ENCODE results near the gene FOXN3. TPM values are rescaled to one million over a fixed set of nuclear protein-coding genes. Genes with fewer than 3 reads are reported as not detected.

Gene FOXN3
- total RNA-seq, 1 donor from 2014 or later, result 122 TPM

DNA sequence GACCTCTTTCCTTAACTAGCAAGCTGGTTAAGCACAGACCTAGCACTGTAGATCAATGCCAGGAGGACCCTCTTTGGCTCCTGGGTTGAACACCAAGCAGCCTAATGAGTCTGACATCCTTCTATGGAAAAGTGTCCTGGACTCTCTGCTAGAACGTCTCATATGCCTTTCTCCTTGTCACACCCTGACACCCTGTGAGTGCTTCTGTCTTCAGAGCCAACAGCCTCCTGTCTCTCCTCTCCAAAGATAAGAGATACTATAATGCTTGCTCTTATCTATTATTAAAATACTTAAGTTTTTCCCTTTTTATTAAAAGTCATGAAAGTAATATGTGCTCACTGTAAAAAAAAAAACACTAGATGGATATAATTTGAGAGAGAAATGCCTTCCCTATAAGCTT, 222.7 kb downstream of the FOXN3 start:
- H2AFZ ChIP-seq (ENCODE audit: low read depth, low read length), result no peak overlapping the region
- Mint-ChIP-seq H3K27me3 (ENCODE audit: low read depth, unreplicated experiment) (no peaks in the 10 kb centered on the region), H3K9me3 (ENCODE audit: unreplicated experiment) (no peaks in the 10 kb centered on the region), H3K27ac (ENCODE audit: unreplicated experiment) (no peak overlapping the region), H3K4me1 (ENCODE audit: low read depth, unreplicated experiment) (peaks cover 3% of the 10 kb centered on the region), H3K36me3 (ENCODE audit: low read depth, unreplicated experiment) (peaks cover 14% of the 10 kb centered on the region), H3K4me3 (ENCODE audit: unreplicated experiment) (no peak overlapping the region)
- H3K4me3 ChIP-seq (ENCODE audit: insufficient read depth, low read depth, low read length), result no peak overlapping the region
- DNase-seq (ENCODE audit: low read depth) (no peak), FAIRE-seq (no peak)
- H3K36me3 ChIP-seq (ENCODE audit: insufficient read depth, low read length), result peaks cover 3% of the 10 kb centered on the region
- no peaks in the 10 kb centered on the region for H3K27me3 ChIP-seq (ENCODE audit: insufficient read depth, low read length)
- H3K4me1 ChIP-seq (ENCODE audit: insufficient read depth, low read length), result no peaks in the 10 kb centered on the region
- H3K79me2 ChIP-seq (ENCODE audit: insufficient read depth, low read length), result peaks cover 3% of the 10 kb centered on the region
- H3K4me2 ChIP-seq (ENCODE audit: low read length), result no peak overlapping the region
- TF ChIP-seq, protein P1, sequence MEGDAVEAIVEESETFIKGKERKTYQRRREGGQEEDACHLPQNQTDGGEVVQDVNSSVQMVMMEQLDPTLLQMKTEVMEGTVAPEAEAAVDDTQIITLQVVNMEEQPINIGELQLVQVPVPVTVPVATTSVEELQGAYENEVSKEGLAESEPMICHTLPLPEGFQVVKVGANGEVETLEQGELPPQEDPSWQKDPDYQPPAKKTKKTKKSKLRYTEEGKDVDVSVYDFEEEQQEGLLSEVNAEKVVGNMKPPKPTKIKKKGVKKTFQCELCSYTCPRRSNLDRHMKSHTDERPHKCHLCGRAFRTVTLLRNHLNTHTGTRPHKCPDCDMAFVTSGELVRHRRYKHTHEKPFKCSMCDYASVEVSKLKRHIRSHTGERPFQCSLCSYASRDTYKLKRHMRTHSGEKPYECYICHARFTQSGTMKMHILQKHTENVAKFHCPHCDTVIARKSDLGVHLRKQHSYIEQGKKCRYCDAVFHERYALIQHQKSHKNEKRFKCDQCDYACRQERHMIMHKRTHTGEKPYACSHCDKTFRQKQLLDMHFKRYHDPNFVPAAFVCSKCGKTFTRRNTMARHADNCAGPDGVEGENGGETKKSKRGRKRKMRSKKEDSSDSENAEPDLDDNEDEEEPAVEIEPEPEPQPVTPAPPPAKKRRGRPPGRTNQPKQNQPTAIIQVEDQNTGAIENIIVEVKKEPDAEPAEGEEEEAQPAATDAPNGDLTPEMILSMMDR (IDR thresholded peaks at IDR 0.05; ENCODE audit: insufficient read depth, low read depth, low read length), result no peak
- TF ChIP-seq EZH2 (IDR thresholded peaks at IDR 0.05; ENCODE audit: insufficient read depth, low read length), result no peak
- no peak overlapping the region for H3K27ac ChIP-seq (ENCODE audit: low read depth, low read length)
- peaks cover 61% of the 10 kb centered on the region for H4K20me1 ChIP-seq (ENCODE audit: insufficient read depth, low read length)
- H3K9ac ChIP-seq (ENCODE audit: low read length), result no peak overlapping the region
- H3K9me3 ChIP-seq (ENCODE audit: insufficient read depth, low read depth, low read length), result no peaks in the 10 kb centered on the region

GRCh38 chr14:89190765-89191513, 226.1 kb downstream of the FOXN3 start:
- H3K27ac ChIP-seq (ENCODE audit: low read depth, low read length), result no peak overlapping the region
- H3K79me2 ChIP-seq (ENCODE audit: insufficient read depth, low read length), result peaks cover 3% of the 10 kb centered on the region
- H3K36me3 Mint-ChIP-seq (ENCODE audit: low read depth, unreplicated experiment), result peaks cover 13% of the 10 kb centered on the region
- TF ChIP-seq, protein P1 (IDR thresholded peaks at IDR 0.05; ENCODE audit: insufficient read depth, low read depth, low read length), result no peak
- no peak for TF ChIP-seq EZH2 (IDR thresholded peaks at IDR 0.05; ENCODE audit: insufficient read depth, low read length)
- H3K27me3 Mint-ChIP-seq (ENCODE audit: low read depth, unreplicated experiment), result no peaks in the 10 kb centered on the region
- no peak overlapping the region for H2AFZ ChIP-seq (ENCODE audit: low read depth, low read length)
- DNase-seq (ENCODE audit: low read depth) (no peak), FAIRE-seq (no peak)
- no peak overlapping the region for H3K9ac ChIP-seq (ENCODE audit: low read length)
- no peak overlapping the region for H3K27ac Mint-ChIP-seq (ENCODE audit: unreplicated experiment)
- no peaks in the 10 kb centered on the region for H3K9me3 ChIP-seq (ENCODE audit: insufficient read depth, low read depth, low read length)
- peaks cover 18% of the 10 kb centered on the region for H3K4me1 Mint-ChIP-seq (ENCODE audit: low read depth, unreplicated experiment)
- H3K4me3 Mint-ChIP-seq (ENCODE audit: unreplicated experiment), result no peak overlapping the region
- no peak overlapping the region for H3K4me3 ChIP-seq (ENCODE audit: insufficient read depth, low read depth, low read length)
- H3K9me3 Mint-ChIP-seq (ENCODE audit: unreplicated experiment), result no peaks in the 10 kb centered on the region
- peaks cover 11% of the 10 kb centered on the region for H3K4me1 ChIP-seq (ENCODE audit: insufficient read depth, low read length)
- H3K36me3 ChIP-seq (ENCODE audit: insufficient read depth, low read length), result peaks cover 3% of the 10 kb centered on the region
- no peaks in the 10 kb centered on the region for H3K27me3 ChIP-seq (ENCODE audit: insufficient read depth, low read length)
- H4K20me1 ChIP-seq (ENCODE audit: insufficient read depth, low read length), result peaks cover 49% of the 10 kb centered on the region
- H3K4me2 ChIP-seq (ENCODE audit: low read length), result no peak overlapping the region

DNA sequence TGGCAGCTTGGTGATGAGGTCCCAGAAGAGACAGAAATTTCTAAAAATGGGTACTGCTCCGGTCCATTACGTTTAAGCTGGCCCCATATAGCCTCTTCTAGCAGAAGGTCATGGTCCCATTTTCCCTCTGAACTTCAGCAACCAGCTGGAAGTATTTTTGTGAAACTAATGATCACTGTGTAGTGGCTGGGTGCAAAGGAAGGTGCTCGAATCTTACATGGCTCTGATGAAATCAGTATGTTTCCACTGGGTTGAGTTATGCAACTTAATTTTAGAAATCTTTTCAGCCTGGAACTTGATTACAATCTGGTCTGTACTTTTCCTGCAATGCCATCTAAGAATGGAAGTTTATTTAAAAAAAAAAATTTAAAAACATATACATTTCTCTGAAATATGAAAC, 228.5 kb downstream of the FOXN3 start:
- H3K4me1 Mint-ChIP-seq (ENCODE audit: low read depth, unreplicated experiment), result peaks cover 29% of the 10 kb centered on the region
- H3K79me2 ChIP-seq (ENCODE audit: insufficient read depth, low read length), result peaks cover 3% of the 10 kb centered on the region

More for the DNA sequence above, 228.5 kb downstream of the FOXN3 start:
- DNase-seq (ENCODE audit: low read depth), result no peak
- Mint-ChIP-seq H3K9me3 (ENCODE audit: unreplicated experiment) (no peaks in the 10 kb centered on the region), H3K27me3 (ENCODE audit: low read depth, unreplicated experiment) (no peaks in the 10 kb centered on the region), H3K36me3 (ENCODE audit: low read depth, unreplicated experiment) (peaks cover 13% of the 10 kb centered on the region), H3K4me3 (ENCODE audit: unreplicated experiment) (no peak overlapping the region), H3K27ac (ENCODE audit: unreplicated experiment) (no peak overlapping the region)
- Histone ChIP-seq H3K9ac (ENCODE audit: low read length) (no peak overlapping the region), H3K27me3 (ENCODE audit: insufficient read depth, low read length) (no peaks in the 10 kb centered on the region), H2AFZ (ENCODE audit: low read depth, low read length) (no peak overlapping the region), H3K4me1 (ENCODE audit: insufficient read depth, low read length) (peaks cover 13% of the 10 kb centered on the region), H3K27ac (ENCODE audit: low read depth, low read length) (no peak overlapping the region), H3K4me2 (ENCODE audit: low read length) (no peak overlapping the region), H3K9me3 (ENCODE audit: insufficient read depth, low read depth, low read length) (no peaks in the 10 kb centered on the region), H3K36me3 (ENCODE audit: insufficient read depth, low read length) (peaks cover 3% of the 10 kb centered on the region), H4K20me1 (ENCODE audit: insufficient read depth, low read length) (peaks cover 55% of the 10 kb centered on the region), H3K4me3 (ENCODE audit: insufficient read depth, low read depth, low read length) (no peak overlapping the region)
- FAIRE-seq, result no peak
- no peak for TF ChIP-seq EZH2 (IDR thresholded peaks at IDR 0.05; ENCODE audit: insufficient read depth, low read length)
- TF ChIP-seq, protein P1 (IDR thresholded peaks at IDR 0.05; ENCODE audit: insufficient read depth, low read depth, low read length), result no peak

Data from astrocyte (in vitro differentiated cells and primary cell).